SK-N-SH (cell line): ENCODE results near the gene EXOC4. TPM values are rescaled to one million over a fixed set of nuclear protein-coding genes. Genes with fewer than 3 reads are reported as not detected.

Experiments
- CTCF ChIA-PET: fragments of 300-600, 350-600 bp; formaldehyde crosslinking; extraction: SDS; loops from one replicate; lab custom pipeline; 2021; lab: Yijun Ruan, JAX
- POLR2A ChIA-PET: fragments of 350-600 bp; sonication (Branson Sonifier 250); formaldehyde crosslinking; extraction: SDS; loops from one replicate; lab custom pipeline; 2020; ENCODE audit warnings: antibody characterized with exemption, inconsistent platforms; lab: Yijun Ruan, JAX
- DNase-seq: peaks from one replicate; pipeline ENCODE4 v3.0.0; 2012
- H2AFZ ChIP-seq: fragments of 200-600 bp; sonication (generic); 2 replicates; pipeline ENCODE4 v1.8.1; 2016; ENCODE audit warnings: antibody characterized with exemption, mild to moderate bottlenecking, low read depth
- H3F3A ChIP-seq: fragments of 200-600 bp; sonication (generic); replicated peaks from 2 replicates; pipeline ENCODE3; 2016; ENCODE audit warnings: antibody characterized with exemption, mild to moderate bottlenecking; ENCODE audit not compliant: insufficient read depth
- H3K27ac ChIP-seq, 2 experiments: fragments of 200-500 bp in 1 of 2; fragments of 200-600 bp in 1 of 2; sonication (Bioruptor generic) in 1 of 2; sonication (generic), shearing (Covaris generic) in 1 of 2; 2 replicates each; pipeline versions ENCODE4 v1.5.1 to v1.6.1; 2014 to 2016; ENCODE audit warnings: low read depth in 2 of 2, inconsistent platforms in 1 of 2, low read length in 1 of 2, mild to moderate bottlenecking in 1 of 2, mixed read lengths in 1 of 2
- H3K27me3 ChIP-seq: fragments of 200-600 bp; sonication (generic), shearing (Covaris generic); 2 replicates; pipeline ENCODE4 v1.6.1; 2016; ENCODE audit warnings: mixed run types; ENCODE audit not compliant: insufficient read depth
- H3K36me3 ChIP-seq, 2 experiments: fragments of 200-500 bp in 1 of 2; fragments of 200-600 bp in 1 of 2; sonication (Bioruptor generic) in 1 of 2; sonication (generic) in 1 of 2; replicated peaks in 1 of 2; 2 replicates each; pipeline versions ENCODE3 to v1.5.1; 2014 to 2016; ENCODE audit warnings: low read length in 1 of 2, mild to moderate bottlenecking in 1 of 2; ENCODE audit not compliant: insufficient read depth in 2 of 2, control insufficient read depth in 1 of 2
- H3K4me1 ChIP-seq, 2 experiments: fragments of 200-500 bp in 1 of 2; fragments of 200-600 bp in 1 of 2; sonication (Bioruptor generic) in 1 of 2; sonication (generic), shearing (Covaris generic) in 1 of 2; 2 replicates each; pipeline versions ENCODE4 v1.5.1 to v1.6.1; 2014 to 2016; ENCODE audit warnings: low read depth in 1 of 2, low read length in 1 of 2, mixed run types in 1 of 2; ENCODE audit not compliant: insufficient read depth in 2 of 2, control insufficient read depth in 1 of 2
- H3K4me2 ChIP-seq: fragments of 200-600 bp; sonication (generic), shearing (Covaris generic); 2 replicates; pipeline ENCODE4 v1.6.1; 2017; ENCODE audit warnings: mixed run types
- H3K4me3 ChIP-seq, 2 experiments: fragments of 200-500 bp in 1 of 2; fragments of 200-600 bp in 1 of 2; sonication (Bioruptor generic) in 1 of 2; sonication (generic), shearing (Covaris generic) in 1 of 2; 2 replicates each; pipeline versions ENCODE4 v1.5.1 to v1.8.1; 2014 to 2016; ENCODE audit warnings: low read depth in 2 of 2, inconsistent platforms in 1 of 2, low read length in 1 of 2, mild to moderate bottlenecking in 1 of 2, mixed read lengths in 1 of 2, moderate library complexity in 1 of 2
- H3K79me2 ChIP-seq: fragments of 200-600 bp; sonication (generic); 2 replicates; pipeline ENCODE4 v1.8.1; 2017; ENCODE audit warnings: mild to moderate bottlenecking; ENCODE audit not compliant: insufficient read depth
- H3K9ac ChIP-seq: fragments of 200-600 bp; sonication (generic); 2 replicates; pipeline ENCODE4 v1.6.1; 2017; ENCODE audit warnings: mixed run types
- H3K9me2 ChIP-seq: fragments of 200-600 bp; sonication (generic); 2 replicates; pipeline ENCODE4 v1.6.1; 2017; ENCODE audit warnings: mixed run types
- H3K9me3 ChIP-seq: fragments of 200-600 bp; sonication (generic); 2 replicates; pipeline ENCODE4 v1.6.1; 2017; ENCODE audit warnings: mixed run types, mild to moderate bottlenecking, moderate library complexity
- H4K20me1 ChIP-seq: fragments of 200-600 bp; sonication (generic); 2 replicates; pipeline ENCODE4 v1.6.1; 2017; ENCODE audit warnings: mild to moderate bottlenecking, mixed run types; ENCODE audit not compliant: insufficient read depth
- ELF1 ChIP-seq: IDR thresholded peaks from 2 replicates; pipeline ENCODE4 v1.4.0; 2012
- EP300 ChIP-seq, 2 experiments: IDR thresholded peaks; 2 replicates each; pipeline versions ENCODE4 v1.4.0 to v1.6.1; 2012; ENCODE audit warnings: borderline replicate concordance in 1 of 2, low read depth in 1 of 2, low read length in 1 of 2
- FOSL2 ChIP-seq: IDR thresholded peaks from 2 replicates; pipeline ENCODE4 v1.4.0; 2012; ENCODE audit warnings: low read depth, mild to moderate bottlenecking, moderate library complexity, borderline replicate concordance
- FOXM1 ChIP-seq: IDR thresholded peaks from 2 replicates; pipeline ENCODE4 v1.4.0; 2012; ENCODE audit warnings: low read depth, mild to moderate bottlenecking
- GABPA ChIP-seq: IDR thresholded peaks from 2 replicates; pipeline ENCODE4 v1.4.0; 2012; ENCODE audit warnings: low read depth, mild to moderate bottlenecking
- GATA2 ChIP-seq: sonication (generic); formaldehyde crosslinking; IDR thresholded peaks from 2 replicates; pipeline ENCODE4 v1.5.0; 2020; ENCODE audit warnings: mild to moderate bottlenecking, missing genetic modification reagents
- JUND ChIP-seq: IDR thresholded peaks from 2 replicates; pipeline ENCODE4 v1.4.0; 2012
- MEF2A ChIP-seq: IDR thresholded peaks from 2 replicates; pipeline ENCODE4 v1.4.0; 2012; ENCODE audit warnings: low read depth, borderline replicate concordance
- NFIC ChIP-seq: IDR thresholded peaks from 2 replicates; pipeline ENCODE4 v1.4.0; 2012; ENCODE audit warnings: borderline replicate concordance
- NRF1 ChIP-seq: IDR thresholded peaks from 2 replicates; pipeline ENCODE4 v1.6.1; 2012; ENCODE audit warnings: low read depth, mild to moderate bottlenecking, low read length
- RAD21 ChIP-seq: IDR thresholded peaks from 2 replicates; pipeline ENCODE4 v1.6.1; 2012; ENCODE audit warnings: mild to moderate bottlenecking, low read length
- RCOR1 ChIP-seq: fragments of 150-350 bp; IDR thresholded peaks from 2 replicates; pipeline ENCODE4 v1.6.1; 2017; ENCODE audit warnings: antibody characterized with exemption, low read length
- SMC3 ChIP-seq: IDR thresholded peaks from 2 replicates; pipeline ENCODE4 v1.6.1; 2012; ENCODE audit warnings: low read depth, low read length, improper control_type of control experiment
- TCF12 ChIP-seq: IDR thresholded peaks from 2 replicates; pipeline ENCODE4 v1.4.0; 2012
- TEAD4 ChIP-seq: IDR thresholded peaks from 2 replicates; pipeline ENCODE4 v1.4.0; 2012; ENCODE audit warnings: mild to moderate bottlenecking, borderline replicate concordance; ENCODE audit not compliant: insufficient read depth
- YY1 ChIP-seq: IDR thresholded peaks from 2 replicates; pipeline ENCODE4 v1.4.0; 2012; ENCODE audit warnings: low read depth, mild to moderate bottlenecking
- WGBS: methylation state at CpG from one replicate; pipeline ENCODE4 v1.1.6; 2017; ENCODE audit warnings: low lambda C conversion rate; 5-methylcytosine and 5-hydroxymethylcytosine counted together
- polyA plus RNA-seq, 3 experiments: library from polyadenylated mRNA; depleted of rRNA; stranded (reverse); fragments of >200 nt; gene quantifications; 2 replicates each; pipeline ENCODE4 v1.2.3, GENCODE V29; 2012
- TF ChIP-seq, protein P1 (sequence below): IDR thresholded peaks from 2 replicates; pipeline ENCODE4 v1.4.0; 2012; ENCODE audit warnings: low read depth, borderline replicate concordance
- TF ChIP-seq, protein P2 (sequence below): IDR thresholded peaks from 2 replicates; pipeline ENCODE4; 2012
- TF ChIP-seq, protein P3 (sequence below): fragments of 150-350 bp; IDR thresholded peaks from 2 replicates; pipeline ENCODE4 v1.6.1; 2016; ENCODE audit warnings: mild to moderate bottlenecking, low read depth, low read length
- TF ChIP-seq, protein P4 (sequence below): fragments of 200-600 bp; sonication (generic); IDR thresholded peaks from 2 replicates; pipeline ENCODE4 v1.6.1; 2017; ENCODE audit warnings: antibody characterized with exemption, mild to moderate bottlenecking, moderate library complexity

The EXOC4 gene
- polyA plus RNA-seq, 1 of the 3 experiments (the other 2 are of a cell fraction), result 37.3 TPM

DNA sequence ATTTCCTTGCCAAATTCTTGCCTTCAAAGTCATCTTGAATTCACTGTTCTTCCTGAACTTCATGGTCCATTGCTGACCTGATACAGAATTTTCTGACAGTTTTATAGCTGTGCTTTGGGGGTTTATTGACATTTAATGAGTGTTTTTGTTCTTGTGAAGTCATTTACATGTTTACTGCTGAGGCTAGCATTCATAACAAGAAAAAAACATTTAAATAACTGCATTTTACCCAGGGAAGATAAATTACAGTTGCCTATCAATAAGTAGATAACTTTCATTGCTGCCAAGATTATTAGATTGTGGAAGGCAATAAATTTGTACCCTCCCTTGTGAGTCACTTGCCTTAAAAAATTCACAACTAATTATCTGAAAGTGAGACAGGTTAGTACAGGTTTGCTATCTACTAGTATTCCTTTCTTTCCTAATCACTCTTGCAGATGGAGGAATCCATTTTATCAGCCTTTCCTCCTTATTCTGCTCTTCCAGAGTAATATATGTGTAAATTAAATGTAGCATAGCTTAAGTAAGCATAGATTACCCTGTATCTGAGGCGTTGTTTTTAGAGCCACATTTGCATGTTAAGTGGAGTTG lies 178.4 kb downstream of the EXOC4 start:
- no peak for DNase-seq
- 100% methylated on average over 1 of the region's 1 CpG for WGBS
- TF ChIP-seq, protein P1, sequence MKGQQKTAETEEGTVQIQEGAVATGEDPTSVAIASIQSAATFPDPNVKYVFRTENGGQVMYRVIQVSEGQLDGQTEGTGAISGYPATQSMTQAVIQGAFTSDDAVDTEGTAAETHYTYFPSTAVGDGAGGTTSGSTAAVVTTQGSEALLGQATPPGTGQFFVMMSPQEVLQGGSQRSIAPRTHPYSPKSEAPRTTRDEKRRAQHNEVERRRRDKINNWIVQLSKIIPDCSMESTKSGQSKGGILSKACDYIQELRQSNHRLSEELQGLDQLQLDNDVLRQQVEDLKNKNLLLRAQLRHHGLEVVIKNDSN, result no peak
- no peak for TF ChIP-seq ELF1
- TF ChIP-seq TEAD4, result no peak
- TF ChIP-seq FOXM1, result no peak
- TF ChIP-seq, protein P2, sequence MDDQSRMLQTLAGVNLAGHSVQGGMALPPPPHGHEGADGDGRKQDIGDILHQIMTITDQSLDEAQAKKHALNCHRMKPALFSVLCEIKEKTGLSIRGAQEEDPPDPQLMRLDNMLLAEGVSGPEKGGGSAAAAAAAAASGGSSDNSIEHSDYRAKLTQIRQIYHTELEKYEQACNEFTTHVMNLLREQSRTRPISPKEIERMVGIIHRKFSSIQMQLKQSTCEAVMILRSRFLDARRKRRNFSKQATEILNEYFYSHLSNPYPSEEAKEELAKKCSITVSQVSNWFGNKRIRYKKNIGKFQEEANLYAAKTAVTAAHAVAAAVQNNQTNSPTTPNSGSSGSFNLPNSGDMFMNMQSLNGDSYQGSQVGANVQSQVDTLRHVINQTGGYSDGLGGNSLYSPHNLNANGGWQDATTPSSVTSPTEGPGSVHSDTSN, result no peak
- no peak for TF ChIP-seq EP300 (IDR thresholded peaks at IDR 0.05; ENCODE audit: borderline replicate concordance in 1 of 2, low read depth in 1 of 2, low read length in 1 of 2)
- TF ChIP-seq FOSL2, result no peak
- no peak for TF ChIP-seq MEF2A
- TF ChIP-seq RAD21, result no peak
- TF ChIP-seq GABPA, result no peak
- no peak for TF ChIP-seq NRF1
- TF ChIP-seq GATA2 (CRISPR knock-in tag), result no peak
- TF ChIP-seq, protein P3, sequence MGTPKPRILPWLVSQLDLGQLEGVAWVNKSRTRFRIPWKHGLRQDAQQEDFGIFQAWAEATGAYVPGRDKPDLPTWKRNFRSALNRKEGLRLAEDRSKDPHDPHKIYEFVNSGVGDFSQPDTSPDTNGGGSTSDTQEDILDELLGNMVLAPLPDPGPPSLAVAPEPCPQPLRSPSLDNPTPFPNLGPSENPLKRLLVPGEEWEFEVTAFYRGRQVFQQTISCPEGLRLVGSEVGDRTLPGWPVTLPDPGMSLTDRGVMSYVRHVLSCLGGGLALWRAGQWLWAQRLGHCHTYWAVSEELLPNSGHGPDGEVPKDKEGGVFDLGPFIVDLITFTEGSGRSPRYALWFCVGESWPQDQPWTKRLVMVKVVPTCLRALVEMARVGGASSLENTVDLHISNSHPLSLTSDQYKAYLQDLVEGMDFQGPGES, result no peak
- Histone ChIP-seq H4K20me1 (no peaks in the 10 kb centered on the region), H3K27ac (no peak overlapping the region), H3K79me2 (peaks cover 13% of the 10 kb centered on the region), H3K36me3 (peaks cover 0 to 1% of the 10 kb centered on the region in 2 experiments), H3F3A (peaks cover 16% of the 10 kb centered on the region), H3K9me2 (no peaks in the 10 kb centered on the region), H3K4me1 (peaks cover 16 to 19% of the 10 kb centered on the region in 2 experiments; a peak in 3 of 4 replicates), H3K27me3 (no peaks in the 10 kb centered on the region), H3K4me2 (no peak overlapping the region), H3K9me3 (no peaks in the 10 kb centered on the region), H3K9ac (no peak overlapping the region), H3K4me3 (no peak overlapping the region), H2AFZ (no peak overlapping the region)
- ChIA-PET CTCF (interaction anchor here (1.2 to 1.9 kb wide), 2 partner anchors 21 to 851 kb away, joined by 3 to 4 read pairs; no protein-coding TSS in a partner anchor), POLR2A (no interaction called here)

DNA sequence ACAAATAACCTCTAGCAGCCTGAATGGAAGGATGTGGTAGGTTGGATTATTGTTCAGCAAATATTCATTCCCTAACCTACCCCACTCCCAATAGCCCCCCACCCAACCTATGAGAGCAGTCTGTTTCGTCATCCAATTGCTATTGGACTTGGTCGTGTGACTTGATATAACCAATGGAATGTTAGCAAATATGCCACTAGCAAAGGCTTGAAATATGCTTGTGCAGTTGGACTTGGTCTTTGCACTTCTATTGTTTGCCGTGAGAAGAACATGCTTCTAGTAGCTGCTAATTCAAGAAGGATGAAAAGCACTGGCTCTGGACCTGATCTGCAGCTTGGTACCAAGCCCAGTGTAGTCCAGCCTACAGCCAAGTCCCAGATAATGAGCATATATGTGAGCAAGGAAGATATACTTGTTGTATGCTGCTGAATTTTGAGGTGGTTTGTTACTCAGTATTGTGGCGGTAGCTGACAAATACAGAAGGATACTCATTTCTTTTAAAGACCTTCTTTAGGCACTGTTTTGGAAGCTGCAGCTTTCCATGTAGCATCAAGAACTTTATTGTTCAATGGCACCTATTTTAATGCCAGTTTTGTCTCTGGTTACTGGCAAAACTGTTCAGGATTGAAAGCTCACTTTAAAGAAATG lies 180.4 kb downstream of the EXOC4 start:
- H3K9me2 ChIP-seq, result no peaks in the 10 kb centered on the region
- H3K36me3 ChIP-seq, result no peaks in the 10 kb centered on the region
- 99% methylated on average over 4 of the region's 4 CpGs for WGBS
- peaks cover 25% of the 10 kb centered on the region for H3F3A ChIP-seq
- H3K79me2 ChIP-seq, result peaks cover 23% of the 10 kb centered on the region
- POLR2A ChIA-PET, result no interaction called here
- no peak overlapping the region for H3K4me2 ChIP-seq
- peak overlapping the region in 1 of 2 experiments; percentile 92; a peak in 1 of 4 replicates for H3K27ac ChIP-seq
- H4K20me1 ChIP-seq, result no peaks in the 10 kb centered on the region
- no peak overlapping the region for H2AFZ ChIP-seq
- H3K9ac ChIP-seq, result no peak overlapping the region
- DNase-seq, result no peak
- H3K4me1 ChIP-seq, result peaks cover 22 to 30% of the 10 kb centered on the region in 2 experiments; a peak in 3 of 4 replicates
- no peaks in the 10 kb centered on the region for H3K27me3 ChIP-seq
- CTCF ChIA-PET, result interaction anchor here (0.7 to 3.3 kb wide), 25 partner anchors 9 to 1575 kb away, joined by 3 to 25 read pairs (median 4); partner anchors contain the start of gene PLXNA4
- no peak overlapping the region for H3K4me3 ChIP-seq
- no peaks in the 10 kb centered on the region for H3K9me3 ChIP-seq
- TF ChIP-seq NRF1, result no peak
- TF ChIP-seq, protein P4, sequence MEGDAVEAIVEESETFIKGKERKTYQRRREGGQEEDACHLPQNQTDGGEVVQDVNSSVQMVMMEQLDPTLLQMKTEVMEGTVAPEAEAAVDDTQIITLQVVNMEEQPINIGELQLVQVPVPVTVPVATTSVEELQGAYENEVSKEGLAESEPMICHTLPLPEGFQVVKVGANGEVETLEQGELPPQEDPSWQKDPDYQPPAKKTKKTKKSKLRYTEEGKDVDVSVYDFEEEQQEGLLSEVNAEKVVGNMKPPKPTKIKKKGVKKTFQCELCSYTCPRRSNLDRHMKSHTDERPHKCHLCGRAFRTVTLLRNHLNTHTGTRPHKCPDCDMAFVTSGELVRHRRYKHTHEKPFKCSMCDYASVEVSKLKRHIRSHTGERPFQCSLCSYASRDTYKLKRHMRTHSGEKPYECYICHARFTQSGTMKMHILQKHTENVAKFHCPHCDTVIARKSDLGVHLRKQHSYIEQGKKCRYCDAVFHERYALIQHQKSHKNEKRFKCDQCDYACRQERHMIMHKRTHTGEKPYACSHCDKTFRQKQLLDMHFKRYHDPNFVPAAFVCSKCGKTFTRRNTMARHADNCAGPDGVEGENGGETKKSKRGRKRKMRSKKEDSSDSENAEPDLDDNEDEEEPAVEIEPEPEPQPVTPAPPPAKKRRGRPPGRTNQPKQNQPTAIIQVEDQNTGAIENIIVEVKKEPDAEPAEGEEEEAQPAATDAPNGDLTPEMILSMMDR, result no peak
- TF ChIP-seq, protein P3, result no peak
- TF ChIP-seq EP300 (IDR thresholded peaks at IDR 0.05; ENCODE audit: borderline replicate concordance in 1 of 2, low read depth in 1 of 2, low read length in 1 of 2), result no peak
- TF ChIP-seq YY1, result no peak
- no peak for TF ChIP-seq JUND
- TF ChIP-seq NFIC, result no peak
- no peak for TF ChIP-seq RCOR1
- no peak for TF ChIP-seq SMC3
- no peak for TF ChIP-seq TCF12
